ENCODE data around the gene GDAP1L1.

GRCh38 chr20:44235702-44236101 lies 11.4 kb upstream of the GDAP1L1 start:
- TF ChIP-seq CTCF (conservative IDR thresholded peaks at IDR 0.05; ENCODE audit: low read length), result no peak
- no peak for TF ChIP-seq EZH2phosphoT487 (IDR thresholded peaks at IDR 0.05; ENCODE audit: borderline replicate concordance, low read depth, low read length)
